NCI-H2029 (cell line): ENCODE data around the gene WASL.
"Not testable (repeated sequence)": the region's sequence is repeated elsewhere in the genome, so short reads cannot be mapped to it uniquely, and the experiment has no call there.

Experiments
- DNase-seq: peaks from one replicate; lab custom pipeline; 2025; lab: John Stamatoyannopoulos, UW

WASL gene

DNA sequence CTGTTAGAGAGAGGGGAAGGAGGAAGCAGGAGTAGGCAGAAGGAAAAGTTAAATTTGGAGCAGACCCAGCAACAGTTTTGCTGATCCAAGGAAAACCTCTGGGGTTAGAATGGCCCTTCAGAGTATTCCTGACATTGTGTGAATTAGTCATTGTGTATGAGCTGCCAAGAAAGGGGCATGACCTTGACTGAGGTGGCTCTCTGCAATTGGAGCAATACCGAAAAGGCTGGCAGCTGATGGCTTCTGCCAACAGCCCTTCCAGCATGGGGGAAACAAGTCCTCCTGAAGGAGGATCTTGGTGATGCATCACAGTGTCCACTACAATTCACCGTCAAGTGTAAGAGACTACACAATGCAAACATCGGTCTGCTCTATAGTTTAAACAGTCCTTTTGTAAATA lies 20.6 kb upstream of the WASL start:
- DNase-seq = peak; percentile 87

DNA sequence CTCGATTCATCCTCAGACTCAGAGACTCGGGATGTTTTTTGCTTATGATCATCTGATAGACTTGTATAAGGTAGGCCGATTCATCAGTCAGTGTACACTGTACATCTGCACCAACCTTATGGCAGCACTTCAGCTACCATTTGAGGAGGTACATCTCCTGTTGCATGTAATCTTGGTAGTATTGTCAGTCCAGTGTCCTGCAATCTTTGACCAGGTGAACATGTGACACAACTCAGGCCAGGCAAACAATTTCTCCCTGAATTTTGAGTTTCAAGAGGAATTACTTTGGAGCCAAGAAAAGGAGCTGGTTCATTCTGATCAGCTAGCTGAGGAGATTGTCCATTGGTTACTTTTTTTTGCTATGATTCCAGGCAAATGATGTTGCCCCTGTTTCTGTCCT lies 19.7 kb upstream of the WASL start:
- DNase-seq = no peak

DNA sequence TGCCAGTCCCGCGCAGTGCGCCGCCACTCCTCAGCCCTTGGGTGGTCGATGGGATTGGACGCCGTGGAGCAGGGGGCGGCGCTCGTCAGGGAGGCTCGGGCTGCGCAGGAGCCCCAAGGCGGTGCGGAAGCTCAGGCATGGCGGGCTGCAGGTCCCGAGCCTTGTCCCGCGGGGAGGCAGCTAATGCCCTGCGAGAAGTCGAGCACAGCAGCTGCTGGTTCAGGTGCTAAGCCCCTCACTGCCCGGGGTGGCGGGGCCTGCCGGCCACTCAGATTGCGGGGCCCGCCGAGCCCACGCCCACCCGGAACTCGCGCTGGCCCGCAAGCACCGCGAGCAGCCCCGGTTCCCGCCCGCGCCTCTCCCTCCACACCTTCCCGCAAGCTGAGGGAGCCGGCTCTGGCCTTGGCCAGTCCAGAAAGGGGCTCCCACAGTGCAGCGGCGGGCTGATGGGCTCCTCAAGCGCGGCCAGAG lies 14.4 kb upstream of the WASL start:
- no peak for DNase-seq

DNA sequence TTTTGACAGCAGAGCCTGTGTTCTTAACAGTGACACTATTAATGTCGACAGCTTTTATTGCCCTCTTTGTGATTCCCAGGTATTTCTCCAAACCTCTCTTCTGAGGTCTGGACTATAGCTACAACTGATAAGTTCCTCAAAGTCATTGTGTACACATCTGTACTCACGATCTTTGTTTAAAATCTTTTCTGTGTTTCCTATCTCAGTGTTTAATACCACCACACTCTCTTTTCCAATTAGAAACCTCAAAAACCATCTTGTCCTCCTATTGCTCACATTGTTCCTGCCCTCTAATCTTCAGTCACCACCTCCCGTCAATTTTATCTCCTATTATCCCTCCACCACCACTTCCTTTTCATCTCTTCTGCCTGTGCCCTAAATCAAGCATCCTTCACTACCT lies 12.9 kb upstream of the WASL start:
- no peak for DNase-seq

DNA sequence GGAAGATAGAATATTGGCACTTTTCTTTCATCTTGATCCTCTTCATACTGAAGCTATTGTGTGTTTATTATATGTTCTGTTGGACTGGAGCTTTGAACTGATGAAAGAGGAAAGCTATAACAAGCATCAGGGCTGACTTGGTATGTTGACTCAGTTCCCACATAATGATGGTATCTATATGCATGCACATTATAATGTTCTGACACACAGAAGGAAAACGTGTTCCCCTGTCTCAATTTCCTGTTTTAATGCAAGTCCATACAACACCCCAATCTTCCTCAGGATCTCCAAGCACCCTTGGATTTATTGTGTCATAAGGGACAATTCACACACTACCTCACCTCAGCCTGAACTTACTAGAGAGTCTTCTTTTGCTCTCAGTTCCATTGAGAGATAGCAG lies 8.3 kb upstream of the WASL start:
- DNase-seq = no peak

DNA sequence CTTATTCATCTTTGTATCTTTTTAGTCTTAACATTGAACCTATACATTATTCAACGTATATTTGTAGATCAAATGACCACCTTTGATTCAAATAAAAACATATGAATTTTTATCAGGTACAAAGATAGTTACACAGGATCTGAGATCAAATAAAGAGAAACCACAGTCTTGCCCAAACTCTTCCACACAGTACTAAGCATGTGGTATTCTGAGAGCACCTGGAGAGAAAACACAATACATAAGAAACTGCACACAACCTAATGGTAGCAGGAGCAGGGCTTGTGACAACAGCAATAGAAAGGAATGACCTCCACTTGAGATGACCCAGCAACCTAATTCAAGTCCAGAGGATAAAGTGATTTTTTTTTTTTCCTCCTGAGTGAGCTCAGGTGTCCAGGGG lies 6.5 kb upstream of the WASL start:
- no peak for DNase-seq

DNA sequence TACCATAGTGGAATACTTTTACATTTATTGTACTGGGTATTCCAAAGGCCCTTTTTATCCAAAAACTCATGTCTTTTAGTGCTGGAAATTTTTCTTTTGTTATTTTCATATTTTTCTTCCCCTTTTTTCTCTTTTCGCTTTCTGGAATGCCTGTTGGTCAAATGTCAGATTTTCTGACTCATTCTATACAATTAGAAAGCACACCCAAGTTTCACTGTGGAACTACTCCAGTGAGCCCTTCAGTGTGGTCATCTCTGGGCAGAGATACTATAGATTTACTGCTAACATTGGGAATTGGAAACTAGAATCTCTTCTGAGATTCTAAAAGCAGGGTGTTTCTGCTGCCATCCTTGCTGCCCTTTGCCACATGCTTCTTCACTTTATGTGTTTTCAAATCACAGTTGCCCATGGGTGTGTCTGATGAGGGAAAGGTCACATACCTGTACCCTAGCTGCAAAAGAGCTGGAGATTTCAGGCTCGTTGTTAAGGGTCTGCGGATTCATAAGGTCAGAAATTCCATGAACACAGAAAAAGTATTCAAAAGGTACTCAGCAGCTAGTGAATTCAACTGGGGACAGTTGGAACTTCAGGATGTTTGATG lies 5.6 kb upstream of the WASL start:
- no peak for DNase-seq

DNA sequence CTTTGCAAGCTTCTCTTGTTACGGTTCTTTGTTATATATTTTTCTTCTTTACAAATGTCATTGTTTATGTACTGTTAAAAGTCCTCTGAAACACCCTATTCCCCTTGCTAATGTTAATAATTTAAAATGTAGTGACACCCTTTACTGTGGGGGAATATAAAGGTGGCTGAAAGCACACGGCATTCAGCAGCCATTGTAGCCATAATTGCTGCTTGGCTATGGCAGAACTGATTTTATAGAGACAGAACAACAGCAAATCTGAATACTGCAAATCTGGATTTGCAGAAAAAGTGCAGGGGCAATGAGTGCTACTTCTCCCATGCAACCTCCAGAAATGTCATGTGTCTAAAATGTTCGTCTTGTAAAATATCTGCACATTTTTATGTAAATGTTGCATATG lies 3.7 kb upstream of the WASL start:
- no peak for DNase-seq

DNA sequence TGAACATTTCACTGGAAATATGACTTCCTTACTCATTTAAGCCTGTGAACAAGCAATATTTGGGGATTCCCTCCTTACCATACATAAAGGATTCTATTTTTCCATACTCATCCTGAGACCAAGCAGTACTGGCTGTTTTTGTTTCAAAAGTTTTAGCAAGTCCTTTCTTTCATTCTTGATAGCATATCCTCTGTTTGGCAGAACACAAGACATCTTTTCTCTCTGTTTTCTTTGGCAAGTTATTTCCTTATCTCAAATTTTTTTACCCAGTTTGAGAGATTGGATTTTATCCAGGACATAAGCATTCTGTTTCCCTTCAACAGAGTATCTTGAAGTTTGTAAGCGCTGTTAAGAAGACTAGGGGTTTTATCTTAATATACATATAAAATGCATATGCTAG lies 3.0 kb upstream of the WASL start:
- DNase-seq = no peak

DNA sequence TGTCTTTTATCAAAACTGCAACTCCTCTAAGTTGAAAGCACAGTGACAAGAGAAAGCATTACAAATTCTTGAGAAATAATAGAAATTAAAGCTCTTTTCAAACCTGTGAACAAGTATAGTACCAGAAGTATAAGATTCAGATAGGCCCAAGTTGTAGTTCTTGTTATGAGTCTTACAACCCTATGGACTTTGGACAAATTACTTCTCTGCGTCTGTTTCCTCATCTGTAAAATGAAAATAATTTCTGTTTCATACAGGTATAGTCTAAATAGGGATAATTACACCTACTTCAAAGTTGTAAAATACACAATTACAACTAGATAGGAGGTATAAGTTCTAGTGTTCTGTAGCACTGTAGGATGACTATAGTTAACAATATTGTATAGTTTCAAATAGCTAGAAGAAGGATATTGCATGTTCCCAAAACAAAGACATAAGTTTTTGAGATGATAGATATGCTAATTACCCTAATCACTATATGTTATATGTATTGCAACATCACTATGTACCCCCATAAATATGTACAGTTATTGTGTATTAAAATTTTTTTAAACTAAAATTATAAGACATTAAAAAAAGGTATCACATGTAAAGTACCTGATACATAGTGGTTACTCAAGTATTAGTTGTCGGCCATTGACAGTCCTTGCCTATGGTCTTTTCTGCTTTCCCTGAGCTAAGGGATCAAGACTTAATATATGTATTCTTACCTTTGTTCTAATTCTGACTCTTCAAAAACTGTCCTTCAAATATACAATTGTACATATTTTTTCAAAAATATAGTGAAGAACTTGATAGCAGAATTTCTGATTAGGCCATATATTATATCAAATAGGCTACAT lies 1.8 kb upstream of the WASL start:
- DNase-seq = no peak

DNA sequence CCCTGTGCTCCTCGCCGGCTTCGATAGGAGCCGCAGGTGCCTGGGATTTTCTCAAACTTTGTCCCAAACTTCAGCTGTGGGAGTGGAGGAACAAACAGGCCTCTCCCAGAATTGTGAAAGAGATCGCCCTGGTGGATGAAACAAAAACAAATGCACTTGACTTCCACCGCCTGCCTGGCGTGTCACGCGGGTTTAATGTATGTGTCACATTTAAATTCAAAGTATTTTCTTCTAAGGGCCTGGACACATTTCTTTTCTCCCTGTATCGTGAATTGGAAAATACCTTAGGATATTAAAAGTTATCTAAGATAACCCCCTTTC lies 694 bp upstream of the WASL start:
- DNase-seq = no peak

DNA sequence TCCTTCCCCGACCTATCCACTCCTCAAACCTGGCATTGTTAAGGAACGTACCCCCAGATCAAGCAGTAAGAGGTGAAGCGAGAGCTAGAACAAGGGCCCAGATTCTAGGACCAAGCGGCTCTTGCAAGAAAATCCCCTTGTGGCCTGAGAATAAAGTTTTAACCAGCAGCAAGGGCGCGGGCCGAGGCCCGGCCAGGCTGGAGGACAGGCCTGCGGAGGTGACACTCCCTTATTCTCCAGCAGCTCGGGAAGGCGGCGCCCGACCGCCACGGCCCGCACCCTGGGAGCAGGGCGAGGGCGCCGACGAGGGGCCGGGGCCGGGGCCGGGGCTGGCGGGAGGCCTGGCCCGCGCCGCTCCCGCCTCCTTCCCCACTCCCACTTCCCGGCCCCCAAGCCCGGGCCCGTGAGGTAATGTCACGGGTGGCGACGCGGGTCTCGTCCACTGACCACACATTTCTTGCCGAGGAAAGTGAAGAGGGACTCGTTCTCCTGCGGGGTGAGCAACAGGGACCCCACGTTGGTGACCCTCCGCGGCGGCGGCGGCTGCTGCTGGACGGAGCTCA lies 551 bp downstream of the WASL start:
- DNase-seq = peak; percentile 26

DNA sequence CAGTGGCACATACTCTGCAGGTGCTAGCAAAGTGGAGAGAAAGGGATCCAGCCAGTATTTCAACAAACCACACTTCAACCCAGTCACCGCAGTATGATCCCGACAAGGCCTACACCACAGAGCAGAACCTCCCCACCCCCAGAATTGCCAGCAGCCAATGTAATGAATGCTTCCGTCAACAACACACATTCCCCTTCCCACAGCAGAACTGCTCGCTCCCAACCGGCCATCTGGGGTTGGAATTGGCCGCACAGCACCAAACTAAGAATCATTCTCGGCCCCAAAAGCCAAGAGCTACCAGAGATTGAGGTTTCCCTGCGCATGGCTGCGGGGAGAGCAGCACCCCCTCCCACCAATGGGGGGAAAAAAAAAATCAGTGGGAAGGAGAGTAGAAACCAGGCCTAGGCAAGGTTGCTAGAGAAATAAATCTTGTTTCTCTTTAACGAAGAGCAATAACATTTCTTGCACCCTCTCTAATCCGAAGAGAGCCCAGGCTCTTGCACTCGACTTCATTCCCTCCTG lies 1.1 kb downstream of the WASL start:
- DNase-seq = peak; percentile 36

DNA sequence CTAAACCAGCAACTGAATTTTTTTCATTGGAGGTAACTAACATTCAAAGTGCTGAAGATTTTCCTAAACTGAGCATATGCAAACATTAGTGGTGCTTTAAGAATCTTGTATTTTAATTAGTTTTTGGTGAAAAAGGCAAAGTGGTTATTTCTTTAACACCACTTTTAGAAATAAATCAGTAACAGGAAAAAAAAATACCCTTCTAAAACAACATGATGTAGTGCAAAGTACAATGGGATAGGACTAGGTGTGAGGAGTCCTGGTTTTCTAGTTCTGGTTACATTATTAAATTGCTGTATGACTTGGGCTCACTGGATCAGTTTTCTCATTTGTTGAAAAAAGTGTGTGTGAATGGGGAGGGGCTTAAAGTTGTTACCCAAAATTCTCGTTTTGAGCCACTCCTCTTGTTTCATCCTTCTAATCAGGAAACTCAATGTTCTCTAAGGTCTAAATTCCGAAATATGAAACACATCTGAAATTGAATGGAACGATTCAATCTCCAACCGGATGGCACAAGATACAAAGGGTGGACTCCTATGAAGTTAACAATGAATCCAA lies 1.8 kb downstream of the WASL start:
- DNase-seq = no peak

DNA sequence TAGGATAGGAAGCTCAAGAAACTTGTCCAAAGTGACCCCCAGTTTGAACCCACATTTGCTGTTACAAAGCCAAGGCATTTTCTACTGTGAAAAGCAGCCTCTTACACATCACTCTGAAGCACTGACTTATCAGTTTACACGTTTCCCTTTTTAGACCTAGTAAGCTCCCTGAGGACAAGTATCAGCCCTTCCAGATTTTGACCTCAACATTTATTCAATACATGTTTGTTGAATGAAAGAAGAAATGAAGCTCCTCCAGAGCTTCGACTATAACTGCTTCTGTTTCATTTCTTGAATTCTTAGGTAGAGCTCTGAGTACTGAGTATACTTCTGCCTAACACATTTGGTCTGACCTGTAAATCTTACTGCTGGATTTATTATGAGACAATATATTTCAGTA lies 2.7 kb downstream of the WASL start:
- no peak for DNase-seq

DNA sequence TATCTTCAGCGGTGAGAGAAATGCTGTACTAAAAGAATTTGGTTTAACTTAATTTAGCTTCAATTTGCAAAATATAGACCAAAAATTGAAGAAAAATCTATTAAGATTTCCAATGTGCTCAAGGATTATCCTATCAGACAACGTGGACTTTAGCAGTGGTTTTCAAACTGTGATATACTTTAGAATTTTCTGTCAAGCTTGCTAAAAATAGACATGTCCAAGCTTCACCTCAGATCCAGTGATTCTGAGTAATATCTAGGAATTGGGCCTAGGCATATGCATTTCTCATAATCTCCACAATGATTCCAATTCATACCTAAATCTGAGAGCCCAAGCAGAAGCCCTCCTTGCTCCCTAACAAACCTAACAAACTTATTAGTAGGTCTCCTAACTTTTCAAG lies 3.4 kb downstream of the WASL start:
- DNase-seq = no peak

DNA sequence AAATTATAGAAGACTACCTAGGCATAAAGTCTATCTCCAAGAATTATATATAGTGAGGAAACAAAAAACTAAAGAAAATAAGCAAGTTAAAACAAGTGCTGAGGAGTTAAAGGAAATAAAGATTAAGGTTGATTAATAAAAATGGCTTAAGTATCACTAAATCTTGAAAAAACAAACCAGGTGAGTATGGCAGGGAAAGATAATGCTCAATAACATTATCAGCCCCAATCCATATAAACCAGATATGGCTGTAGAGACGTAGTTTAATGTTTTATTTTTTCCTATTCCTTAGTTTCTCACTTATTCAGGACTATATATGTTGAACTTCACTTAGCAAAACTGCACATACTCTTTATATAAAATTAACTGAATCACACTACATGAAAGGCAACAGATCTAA lies 4.4 kb downstream of the WASL start:
- no peak for DNase-seq

DNA sequence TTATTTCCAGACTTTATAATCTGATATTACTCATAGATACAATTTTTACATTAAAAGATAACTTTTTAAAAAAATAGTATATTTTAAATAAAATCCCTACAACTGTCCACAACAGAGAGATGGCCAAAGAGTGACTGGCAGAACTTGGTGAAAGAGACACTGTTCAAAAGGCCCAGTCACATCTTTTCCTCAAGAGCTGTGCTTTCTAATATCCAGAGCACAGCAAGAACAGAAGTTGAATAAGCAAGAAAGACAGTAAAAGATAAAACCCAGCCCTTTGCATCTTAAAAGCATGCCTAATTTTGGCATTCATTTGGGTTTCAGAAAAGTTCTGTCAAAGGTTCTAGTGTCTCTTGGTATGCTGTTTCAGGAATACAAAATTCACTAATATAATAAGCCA lies 6.9 kb downstream of the WASL start:
- DNase-seq = no peak

DNA sequence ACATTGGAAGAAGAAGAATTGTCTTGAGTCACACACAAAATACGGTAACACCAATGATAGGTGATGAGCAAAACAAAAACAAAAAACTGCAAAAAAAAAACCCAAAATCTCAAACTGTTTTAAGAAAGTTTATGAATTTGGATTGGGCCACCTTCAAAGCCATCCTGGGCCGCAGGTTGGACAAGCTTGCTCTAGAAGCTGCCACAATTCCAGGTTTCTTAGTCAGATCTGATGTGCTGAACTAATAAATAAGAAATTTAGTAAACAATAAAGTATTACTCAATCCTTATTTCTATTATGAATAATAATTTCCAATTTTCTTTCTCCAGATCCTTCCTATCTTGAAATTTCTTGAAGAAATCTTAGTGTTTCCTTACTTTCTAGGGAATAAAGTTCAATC lies 10.0 kb downstream of the WASL start:
- DNase-seq = no peak

DNA sequence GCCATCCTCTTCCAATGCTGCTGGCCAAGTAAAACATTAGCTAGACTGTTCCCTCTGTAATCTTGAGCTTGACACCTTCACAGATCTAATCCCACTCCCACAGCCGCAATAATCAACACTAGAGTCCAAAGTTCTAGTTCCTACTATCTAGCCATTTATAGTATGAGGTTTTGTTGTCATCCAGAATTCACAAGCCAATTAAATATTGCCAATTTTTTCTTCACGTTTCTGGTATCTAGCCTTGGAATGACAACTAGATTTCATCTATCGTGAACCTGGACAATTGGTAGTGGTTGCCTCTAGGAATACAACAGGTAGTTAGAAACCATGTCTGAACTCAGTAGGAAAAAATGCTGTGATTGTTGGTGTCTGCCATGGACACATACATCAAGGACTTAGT lies 10.4 kb downstream of the WASL start:
- DNase-seq = no peak

DNA sequence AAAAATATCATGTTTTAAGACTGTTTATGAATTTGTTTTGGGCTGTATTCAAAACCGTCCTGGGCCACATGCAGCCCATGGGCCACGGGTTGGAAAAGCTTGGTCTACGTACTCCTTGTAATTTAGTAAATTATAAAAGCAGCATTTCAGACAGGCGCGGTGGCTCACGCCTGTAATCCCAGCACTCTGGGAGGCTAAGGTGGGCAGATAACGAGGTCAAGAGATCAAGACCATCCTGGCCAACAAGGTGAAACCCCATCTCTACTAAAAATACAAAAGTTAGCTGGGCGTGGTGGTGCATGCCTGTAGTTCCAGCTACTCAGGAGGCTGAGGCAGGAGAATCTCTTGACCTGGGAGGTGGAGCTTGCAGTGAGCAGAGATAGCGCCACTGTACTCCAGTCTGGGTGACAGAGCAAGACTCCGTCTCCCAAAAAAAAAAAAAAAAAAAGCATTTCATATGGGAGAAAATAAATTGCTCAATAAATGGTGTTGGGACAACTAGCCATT lies 11.6 kb downstream of the WASL start:
- not testable (repeated sequence) for DNase-seq

DNA sequence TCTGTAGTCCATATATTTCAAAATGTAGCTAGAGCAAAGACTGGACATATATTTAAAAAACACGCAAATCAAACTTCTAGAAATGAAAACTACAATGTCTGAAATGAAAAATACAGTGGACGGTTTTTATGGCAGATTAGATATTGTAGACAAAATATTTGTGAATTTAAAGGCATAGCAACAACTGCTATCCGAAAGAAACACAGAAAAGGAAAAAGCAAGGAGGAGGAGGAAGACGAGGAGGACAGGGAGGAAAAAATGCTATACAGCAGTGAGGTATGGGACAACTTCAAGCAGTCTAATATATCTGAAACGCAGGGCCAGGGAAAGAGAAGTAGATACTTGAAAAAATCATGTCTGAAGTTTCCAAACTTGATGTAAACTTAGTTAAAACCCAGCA lies 13.3 kb downstream of the WASL start:
- DNase-seq = no peak

DNA sequence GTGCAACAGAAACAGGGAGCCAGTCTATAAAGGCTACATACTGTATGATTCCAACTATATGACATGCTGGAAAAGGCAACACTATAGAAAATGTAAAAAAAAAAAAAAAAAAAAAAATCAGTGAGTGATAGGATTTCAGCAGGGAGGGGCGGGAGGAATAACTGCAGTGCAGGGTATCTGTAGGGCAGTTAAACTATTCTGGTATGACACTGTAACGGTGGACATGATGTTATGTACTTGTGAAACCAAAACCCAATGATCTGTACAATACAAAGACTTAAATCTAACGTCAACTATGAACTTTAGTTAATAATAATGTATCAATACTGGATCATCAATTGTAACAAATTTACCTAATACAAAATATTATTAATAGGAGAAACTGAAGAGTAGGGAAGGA lies 14.3 kb downstream of the WASL start:
- no peak for DNase-seq
